ENCODE data around the gene AIMP1.
"Not testable (repeated sequence)": the region's sequence is repeated elsewhere in the genome, so short reads cannot be mapped to it uniquely, and the experiment has no call there.

AIMP1 gene

GRCh38 chr4:106314960-106315359 is 1.4 kb upstream of the AIMP1 start:
- DNase-seq, result no peak

DNA sequence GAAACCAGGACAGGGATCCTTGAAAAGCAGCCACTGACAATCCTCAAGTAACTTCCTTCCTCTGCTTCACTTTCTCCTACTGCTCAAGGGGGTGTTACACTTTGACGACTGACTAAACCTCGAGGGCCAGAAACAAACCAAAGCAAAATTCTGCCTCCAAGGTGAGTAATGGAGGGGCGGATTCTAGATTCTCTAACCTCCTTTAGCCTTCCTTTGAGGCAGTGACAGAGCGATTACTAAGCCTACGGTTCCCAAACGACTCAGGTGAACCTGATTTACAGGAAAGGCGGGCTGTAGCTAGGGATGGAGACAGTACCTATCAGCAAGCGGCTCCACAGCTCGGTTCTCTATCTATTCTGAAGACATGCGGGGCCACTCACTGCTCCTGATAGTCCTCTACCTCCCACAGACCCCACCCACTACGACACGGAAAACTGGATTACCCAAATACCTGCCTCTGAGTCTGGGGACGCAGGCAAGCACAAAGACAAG is 828 bp upstream of the AIMP1 start:
- no peak for DNase-seq

GRCh38 chr4:106316773-106317409 is 541 bp downstream of the AIMP1 start:
- DNase-seq, result no peak

DNA sequence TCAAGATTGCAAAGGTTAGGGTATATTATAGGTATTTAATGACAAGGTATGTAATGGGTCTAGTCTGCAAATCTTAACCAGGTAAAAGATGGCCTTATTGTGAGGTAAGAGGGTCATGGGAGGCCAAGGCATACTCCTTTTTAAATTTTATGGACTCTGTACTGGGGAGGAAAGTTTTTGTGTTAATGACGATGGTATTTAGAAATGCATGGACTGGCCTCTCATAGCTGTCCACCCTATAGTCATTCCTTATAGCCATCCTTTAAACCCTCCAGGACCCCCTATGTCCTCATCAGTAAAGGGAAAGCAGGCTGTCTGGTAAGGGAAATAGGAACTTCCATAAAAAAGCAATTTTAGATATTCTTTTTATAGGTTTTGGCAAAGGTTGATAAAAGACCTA is 1.5 kb downstream of the AIMP1 start:
- no peak for DNase-seq

GRCh38 chr4:106318511-106318910 is 2.2 kb downstream of the AIMP1 start:
- no peak for DNase-seq

- no peak for DNase-seq
These were observed 3.9 kb downstream of the AIMP1 start for GRCh38 chr4:106320235-106320634.

DNA sequence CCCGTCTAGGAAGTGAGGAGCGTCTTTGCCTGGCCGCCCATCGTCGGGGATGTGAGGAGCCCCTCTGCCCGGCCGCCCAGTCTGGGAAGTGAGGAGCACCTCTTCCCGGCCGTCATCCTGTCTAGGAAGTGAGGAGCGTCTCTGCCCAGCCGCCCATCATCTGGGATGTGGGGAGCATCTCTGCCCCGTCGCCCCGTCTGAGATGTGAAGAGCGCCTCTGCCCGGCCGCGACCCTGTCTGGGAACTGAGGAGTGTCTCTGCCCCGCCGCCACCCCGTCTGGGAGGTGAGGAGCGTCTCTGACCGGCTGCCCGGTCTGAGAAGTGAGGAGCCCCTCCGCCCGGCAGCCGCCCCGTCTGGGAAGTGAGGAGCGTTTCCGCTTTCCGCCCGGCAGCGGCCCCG is 4.8 kb downstream of the AIMP1 start:
- not testable (repeated sequence) for DNase-seq

DNA sequence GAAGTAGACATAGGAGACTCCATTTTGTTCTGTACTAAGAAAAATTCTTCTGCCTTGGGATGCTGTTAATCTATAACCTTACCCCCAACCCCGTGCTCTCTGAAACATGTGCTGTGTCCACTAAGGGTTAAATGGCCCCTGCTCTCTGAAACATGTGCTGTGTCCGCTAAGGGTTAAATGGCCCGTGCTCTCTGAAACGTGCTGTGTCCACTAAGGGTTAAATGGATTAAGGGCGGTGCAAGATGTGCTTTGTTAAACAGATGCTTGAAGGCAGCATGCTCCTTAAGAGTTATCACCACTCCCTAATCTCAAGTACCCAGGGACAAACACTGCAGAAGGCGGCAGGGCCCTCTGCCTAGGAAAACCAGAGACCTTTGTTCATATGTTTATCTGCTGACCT is 5.5 kb downstream of the AIMP1 start:
- not testable (repeated sequence) for DNase-seq

GRCh38 chr4:106323119-106323518 is 6.8 kb downstream of the AIMP1 start:
- DNase-seq, result no peak

GRCh38 chr4:106325800-106326199 is 9.4 kb downstream of the AIMP1 start:
- DNase-seq, result no peak

DNA sequence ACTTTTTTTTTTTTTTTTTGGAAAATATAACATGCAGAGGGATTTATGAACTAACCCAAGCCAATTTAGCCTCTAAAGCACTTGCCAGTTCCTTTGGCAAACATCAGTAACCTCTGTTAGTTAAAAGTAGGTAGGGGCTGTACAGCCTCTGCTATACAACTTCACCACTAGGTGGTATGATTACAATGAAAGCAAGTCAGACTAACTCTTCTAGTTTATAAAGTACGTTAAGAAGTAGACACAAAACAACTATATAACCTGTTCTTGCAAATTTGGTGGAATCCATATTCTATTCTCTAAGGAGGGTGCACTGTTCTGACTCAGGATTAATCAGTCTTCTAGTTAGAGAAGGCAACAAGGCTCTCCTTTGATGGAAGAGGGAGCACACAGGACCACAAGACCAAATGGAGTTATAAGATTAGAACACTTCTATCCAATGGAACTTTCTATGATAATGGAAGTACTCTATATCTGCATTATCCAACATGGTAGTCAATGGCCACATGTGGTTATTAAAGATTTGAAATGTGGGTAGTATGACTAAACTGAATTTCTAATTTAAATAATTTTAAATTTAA is 12.8 kb downstream of the AIMP1 start:
- DNase-seq, result no peak

DNA sequence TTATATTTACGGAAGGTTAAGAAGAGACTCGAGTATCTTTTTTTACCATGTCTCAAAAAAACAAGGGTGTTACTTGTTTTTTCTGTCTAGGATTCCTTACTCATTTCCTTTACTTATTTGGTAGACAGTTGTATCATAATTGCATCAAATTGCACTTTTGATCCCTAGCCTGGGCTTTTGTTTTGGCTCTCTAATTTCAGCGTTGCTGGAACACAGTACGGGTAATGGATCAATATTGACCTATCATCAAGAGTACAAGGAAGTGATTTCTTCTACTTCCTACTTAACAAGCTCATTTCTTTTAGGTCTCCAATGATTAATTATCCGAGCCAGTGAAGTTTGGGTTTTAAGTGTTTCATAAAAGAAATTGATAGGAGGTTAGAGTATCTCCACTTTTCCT is 16.8 kb downstream of the AIMP1 start:
- DNase-seq, result no peak

GRCh38 chr4:106334741-106335470 is 18.6 kb downstream of the AIMP1 start:
- no peak for DNase-seq

DNA sequence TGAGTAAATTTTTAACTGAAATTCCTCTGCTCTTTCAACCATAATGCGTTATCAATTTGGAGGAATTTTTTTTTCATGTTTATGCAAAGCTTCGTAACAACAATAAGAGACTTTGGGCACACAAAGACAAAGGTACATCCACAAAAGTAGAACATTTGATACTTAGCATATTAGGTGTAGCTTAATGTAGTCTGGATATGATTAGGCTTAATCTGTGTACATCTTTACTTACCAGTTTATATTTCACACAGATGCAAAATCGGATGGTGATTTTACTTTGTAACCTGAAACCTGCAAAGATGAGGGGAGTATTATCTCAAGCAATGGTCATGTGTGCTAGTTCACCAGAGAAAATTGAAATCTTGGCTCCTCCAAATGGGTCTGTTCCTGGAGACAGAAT is 20.3 kb downstream of the AIMP1 start:
- no peak for DNase-seq

DNA sequence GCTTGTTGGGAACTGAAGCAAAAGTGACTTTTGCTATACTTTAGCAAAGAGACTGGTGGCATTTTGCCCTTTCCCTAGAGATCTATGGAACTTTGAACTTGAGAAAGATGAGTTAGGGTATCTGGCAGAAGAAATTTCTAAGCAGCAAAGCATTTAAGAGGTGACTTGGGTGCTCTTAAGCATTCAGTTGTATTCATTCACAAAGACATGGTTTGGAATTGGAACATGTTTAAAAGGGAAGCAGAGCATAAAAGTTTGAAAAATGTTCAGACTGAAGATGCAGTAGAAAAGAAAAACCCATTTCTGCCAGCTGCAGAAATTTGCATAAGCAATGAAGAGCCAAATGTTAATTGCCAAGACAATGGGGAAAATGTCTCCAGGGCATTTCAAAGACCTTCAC is 21.6 kb downstream of the AIMP1 start:
- DNase-seq, result no peak

GRCh38 chr4:106338671-106339070 is 22.3 kb downstream of the AIMP1 start:
- no peak for DNase-seq

DNA sequence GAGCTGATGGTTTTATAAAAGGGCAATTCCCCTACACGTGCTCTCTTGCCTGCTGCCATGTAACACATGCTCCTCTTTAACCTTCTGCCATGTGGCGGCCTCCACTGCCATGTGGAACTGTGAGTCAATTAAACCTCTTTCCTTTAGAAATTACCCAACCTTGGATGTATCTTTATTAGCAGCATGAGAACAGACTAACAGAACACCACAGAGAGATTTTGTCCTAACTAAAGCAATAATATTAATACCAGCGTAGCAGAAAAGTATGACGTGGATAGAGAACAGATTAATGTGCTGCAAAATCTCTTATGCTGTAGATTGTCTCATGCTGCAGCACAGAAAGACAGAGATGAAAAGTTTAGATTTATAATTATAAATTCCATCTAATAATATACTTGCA is 23.1 kb downstream of the AIMP1 start:
- no peak for DNase-seq

DNA sequence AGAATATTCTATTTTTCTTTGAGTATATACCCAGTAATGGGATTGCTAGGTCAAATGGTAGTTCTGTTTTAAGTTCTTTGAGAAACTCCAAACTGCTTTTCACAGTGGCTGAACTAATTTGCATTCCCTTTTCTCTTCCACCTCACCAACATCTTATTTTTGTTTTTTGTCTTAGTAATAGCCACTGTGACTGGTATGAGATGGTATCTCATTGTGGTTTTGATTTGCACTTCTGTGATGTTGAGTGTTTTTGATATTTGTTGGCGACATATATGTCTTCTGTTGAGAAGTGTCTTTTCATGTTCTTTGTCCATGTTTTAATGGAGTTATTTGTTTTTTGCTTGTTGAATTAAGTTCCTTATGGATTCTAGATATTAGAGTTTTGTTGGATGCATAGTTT is 24.4 kb downstream of the AIMP1 start:
- no peak for DNase-seq

- DNase-seq, result no peak
These were observed 27.7 kb downstream of the AIMP1 start for GRCh38 chr4:106343865-106344646.

GRCh38 chr4:106344647-106344970 is 28.3 kb downstream of the AIMP1 start:
- DNase-seq, result no peak

GRCh38 chr4:106347167-106347566 is 30.8 kb downstream of the AIMP1 start:
- DNase-seq, result no peak

DNA sequence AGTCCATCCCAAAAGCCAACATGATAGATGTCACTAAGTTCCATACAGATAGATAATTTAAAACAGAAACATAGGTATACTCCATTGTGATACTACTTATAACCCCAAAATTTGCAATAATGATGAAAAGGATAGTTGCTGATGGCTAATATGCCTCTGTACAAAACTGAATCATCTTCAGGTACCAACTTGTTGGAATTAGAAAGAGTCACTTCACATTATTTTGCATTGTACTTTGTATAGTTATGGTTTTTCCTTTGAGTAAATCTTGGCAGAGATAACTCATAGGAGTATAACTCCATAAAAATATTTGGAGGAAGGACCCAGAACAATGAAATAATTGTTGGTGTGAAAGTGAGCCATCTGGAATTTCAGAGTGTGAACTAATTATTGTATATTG is 34.7 kb downstream of the AIMP1 start:
- no peak for DNase-seq

- no peak for DNase-seq
These were observed 37.4 kb downstream of the AIMP1 start for GRCh38 chr4:106353786-106354185.

- DNase-seq, result no peak
These were observed 38.8 kb downstream of the AIMP1 start for GRCh38 chr4:106355193-106355592.
